Cerebellar nuclear complex (tissue), 1 donor: ENCODE results near the gene TIPRL.

Experiments used
- DNase-seq, 2 experiments: peaks; one replicate each; lab custom pipeline; 2025; lab: John Stamatoyannopoulos, UW

TIPRL gene

GRCh38 chr1:168213349-168213748 lies 34.6 kb downstream of the TIPRL start:
- DNase-seq: no peak

- DNase-seq: no peak
These were observed 37.4 kb downstream of the TIPRL start for GRCh38 chr1:168216171-168216570.

- no peak for DNase-seq
These were observed 38.9 kb downstream of the TIPRL start for GRCh38 chr1:168217664-168218063.

- DNase-seq: no peak
These were observed 39.9 kb downstream of the TIPRL start for GRCh38 chr1:168218658-168219057.

- no peak for DNase-seq
These were observed 41.7 kb downstream of the TIPRL start for GRCh38 chr1:168220470-168220871.

- no peak for DNase-seq
These were observed 42.5 kb downstream of the TIPRL start for GRCh38 chr1:168221275-168221674.

GRCh38 chr1:168223261-168223660 lies 44.5 kb downstream of the TIPRL start:
- DNase-seq: no peak

GRCh38 chr1:168223681-168224540 lies 45.1 kb downstream of the TIPRL start:
- DNase-seq: no peak

- no peak for DNase-seq
These were observed 46.2 kb downstream of the TIPRL start for GRCh38 chr1:168224991-168225390.

GRCh38 chr1:168225476-168226190 lies 46.9 kb downstream of the TIPRL start, which contains the start of gene SFT2D2:
TSS of gene SFT2D2 (plus strand) at chr1:168226004. CDS start at chr1:168226080, 76 bp downstream.
- no peak for DNase-seq

GRCh38 chr1:168227620-168228019 lies 48.9 kb downstream of the TIPRL start:
- no peak for DNase-seq

- no peak for DNase-seq
These were observed 51.1 kb downstream of the TIPRL start for GRCh38 chr1:168229893-168230292.

- DNase-seq: no peak
These were observed 51.9 kb downstream of the TIPRL start for GRCh38 chr1:168230709-168231108.

- no peak for DNase-seq
These were observed 56.2 kb downstream of the TIPRL start for GRCh38 chr1:168234846-168235547.

GRCh38 chr1:168235548-168235885 lies 56.8 kb downstream of the TIPRL start:
- no peak for DNase-seq

GRCh38 chr1:168235937-168236336 lies 57.2 kb downstream of the TIPRL start:
- DNase-seq: no peak

- no peak for DNase-seq
These were observed 58.3 kb downstream of the TIPRL start for GRCh38 chr1:168236836-168237611.

GRCh38 chr1:168243198-168243597 lies 64.4 kb downstream of the TIPRL start:
- DNase-seq: no peak

- no peak for DNase-seq
These were observed 65.0 kb downstream of the TIPRL start for GRCh38 chr1:168243636-168244212.

- DNase-seq: no peak
These were observed 66.3 kb downstream of the TIPRL start for GRCh38 chr1:168245042-168245441.

- DNase-seq: no peak
These were observed 67.7 kb downstream of the TIPRL start for GRCh38 chr1:168246506-168246905.
